Keratinocyte (primary cell): Measurements from ENCODE around the gene ZNF148.

ENCODE experiments used
- CTCF ChIP-seq, 3 experiments: IDR thresholded peaks in 1 of 3; conservative IDR thresholded peaks in 1 of 3; optimal IDR thresholded peaks in 1 of 3; 2 replicates in 2 of 3; 3 replicates in 1 of 3; pipeline versions ENCODE3 to v1.5.1; 2011; ENCODE audit warnings: low read length in 3 of 3, mild to moderate bottlenecking in 3 of 3, moderate library complexity in 2 of 3, control low read depth in 1 of 3, inconsistent platforms in 1 of 3; ENCODE audit not compliant: insufficient read depth in 2 of 3; ENCODE audit errors: extremely low read depth in 1 of 3
- EZH2 ChIP-seq: IDR thresholded peaks from one replicate; pipeline ENCODE4 v1.6.1; 2012; ENCODE audit warnings: inconsistent platforms, mild to moderate bottlenecking, low read length, moderate library complexity

- TF ChIP-seq EZH2 (no peak), CTCF (optimal IDR thresholded peaks at IDR 0.05 in 1 of 3, IDR thresholded peaks at IDR 0.05 in 1 of 3, conservative IDR thresholded peaks at IDR 0.05 in 1 of 3; ENCODE audit: extremely low read depth in 1 of 3, insufficient read depth in 2 of 3, low read length in 3 of 3) (no peak)
Measured at GRCh38 chr3:125262161-125262560, 113.0 kb downstream of the ZNF148 start.
